GM12878 (cell line): ENCODE measurements around the gene CLEC18B.
"Not testable (repeated sequence)": the region's sequence is repeated elsewhere in the genome, so short reads cannot be mapped to it uniquely, and the experiment has no call there.

Source experiments
- CREB1 ChIP-seq: IDR thresholded peaks from 2 replicates; pipeline ENCODE4 v1.6.1; 2012; ENCODE audit warnings: low read depth, mild to moderate bottlenecking, inconsistent platforms
- SMARCA5 ChIP-seq: fragments of 450-650 bp; IDR thresholded peaks from 2 replicates; pipeline ENCODE4 v1.6.1; 2017; ENCODE audit warnings: mild to moderate bottlenecking
- SP1 ChIP-seq: IDR thresholded peaks from one replicate; pipeline ENCODE4 v1.6.1; 2011; ENCODE audit warnings: low read depth, low read length
- ZNF24 ChIP-seq: fragments of 450-650 bp; IDR thresholded peaks from 2 replicates; pipeline ENCODE4 v1.6.1; 2017; ENCODE audit warnings: antibody characterized with exemption, mild to moderate bottlenecking
- TF ChIP-seq, protein P1 (sequence below): IDR thresholded peaks from 2 replicates; pipeline ENCODE4 v1.6.1; 2012; ENCODE audit warnings: low read depth, low read length, improper control_type of control experiment
- TF ChIP-seq, protein P2 (sequence below), 3 experiments: IDR thresholded peaks in 2 of 3; conservative IDR thresholded peaks in 1 of 3; 2 replicates each; pipeline ENCODE4 v1.5.1; 2011; ENCODE audit warnings: low read depth in 3 of 3, low read length in 3 of 3, mild to moderate bottlenecking in 3 of 3, control low read depth in 2 of 3, moderate library complexity in 2 of 3, inconsistent platforms in 1 of 3, mixed read lengths in 1 of 3; ENCODE audit not compliant: control insufficient read depth in 2 of 3, insufficient read depth in 1 of 3; ENCODE audit errors: extremely low read depth in 1 of 3

DNA sequence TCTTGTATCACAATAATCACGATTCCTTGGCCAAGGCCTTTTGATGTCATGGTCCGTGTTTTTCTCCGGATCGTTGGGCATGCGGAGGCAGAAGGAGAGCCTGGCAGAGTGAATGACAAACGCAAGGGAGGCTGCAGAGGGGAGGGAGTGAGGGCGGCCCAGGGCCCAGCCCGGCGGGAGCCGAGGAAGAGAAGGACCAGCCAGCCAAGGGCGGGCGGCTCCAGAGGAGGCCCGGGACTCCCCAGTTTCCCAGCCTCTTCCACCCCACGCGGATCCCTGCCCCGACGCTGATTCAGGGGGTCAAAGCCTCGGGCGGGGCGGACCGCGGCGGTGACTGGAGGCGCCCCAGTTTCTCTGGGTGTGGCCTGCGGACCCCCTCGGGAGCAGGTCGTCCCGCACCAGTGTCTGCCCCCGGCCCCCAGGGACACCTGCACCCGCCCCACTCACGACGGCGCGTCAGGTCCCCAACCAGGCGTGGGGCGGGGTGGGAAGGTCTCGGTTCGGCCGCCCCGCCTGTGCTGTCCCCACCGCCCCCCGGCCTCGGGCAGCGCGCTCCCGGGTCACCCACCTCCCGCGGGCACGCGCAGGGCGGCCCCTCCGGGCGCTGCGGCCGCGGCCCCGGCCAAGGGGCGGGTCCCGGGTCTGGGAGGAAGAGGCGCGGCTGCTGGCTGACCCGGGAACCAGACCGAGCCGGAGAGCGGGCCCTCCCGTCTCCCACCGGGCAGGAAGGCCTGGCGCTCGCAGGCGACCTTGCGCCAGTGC lies 14.5 kb downstream of the CLEC18B start:
- not testable (repeated sequence) for TF ChIP-seq SP1, ZNF24, CREB1, SMARCA5
- TF ChIP-seq, protein P1, sequence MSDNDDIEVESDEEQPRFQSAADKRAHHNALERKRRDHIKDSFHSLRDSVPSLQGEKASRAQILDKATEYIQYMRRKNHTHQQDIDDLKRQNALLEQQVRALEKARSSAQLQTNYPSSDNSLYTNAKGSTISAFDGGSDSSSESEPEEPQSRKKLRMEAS, result not testable (repeated sequence)
- TF ChIP-seq, protein P2, sequence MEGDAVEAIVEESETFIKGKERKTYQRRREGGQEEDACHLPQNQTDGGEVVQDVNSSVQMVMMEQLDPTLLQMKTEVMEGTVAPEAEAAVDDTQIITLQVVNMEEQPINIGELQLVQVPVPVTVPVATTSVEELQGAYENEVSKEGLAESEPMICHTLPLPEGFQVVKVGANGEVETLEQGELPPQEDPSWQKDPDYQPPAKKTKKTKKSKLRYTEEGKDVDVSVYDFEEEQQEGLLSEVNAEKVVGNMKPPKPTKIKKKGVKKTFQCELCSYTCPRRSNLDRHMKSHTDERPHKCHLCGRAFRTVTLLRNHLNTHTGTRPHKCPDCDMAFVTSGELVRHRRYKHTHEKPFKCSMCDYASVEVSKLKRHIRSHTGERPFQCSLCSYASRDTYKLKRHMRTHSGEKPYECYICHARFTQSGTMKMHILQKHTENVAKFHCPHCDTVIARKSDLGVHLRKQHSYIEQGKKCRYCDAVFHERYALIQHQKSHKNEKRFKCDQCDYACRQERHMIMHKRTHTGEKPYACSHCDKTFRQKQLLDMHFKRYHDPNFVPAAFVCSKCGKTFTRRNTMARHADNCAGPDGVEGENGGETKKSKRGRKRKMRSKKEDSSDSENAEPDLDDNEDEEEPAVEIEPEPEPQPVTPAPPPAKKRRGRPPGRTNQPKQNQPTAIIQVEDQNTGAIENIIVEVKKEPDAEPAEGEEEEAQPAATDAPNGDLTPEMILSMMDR (IDR thresholded peaks at IDR 0.05 in 2 of 3, conservative IDR thresholded peaks at IDR 0.05 in 1 of 3; ENCODE audit: control insufficient read depth in 2 of 3, extremely low read depth in 1 of 3, insufficient read depth in 1 of 3, low read depth in 3 of 3, low read length in 3 of 3), result not testable (repeated sequence)
